ENCODE measurements around the gene TPGS2. TPM values are rescaled to one million over a fixed set of nuclear protein-coding genes. Genes with fewer than 3 reads are reported as not detected.

The TPGS2 gene
- total and polyA plus RNA-seq, 2 of the 8 experiments (the other 6 are each of a cell fraction or from before 2014, with no cell fraction given): 151 to 273 TPM

GRCh38 chr18:36843784-36844183, 15.0 kb upstream of the TPGS2 start:
- no peak for FAIRE-seq
- TF ChIP-seq RNF2 (IDR thresholded peaks at IDR 0.05; ENCODE audit: borderline replicate concordance, low read depth, low read length, missing control alignments, poor library complexity, severe bottlenecking) (no peak), USF2 (IDR thresholded peaks at IDR 0.05; ENCODE audit: low read length) (no peak), KDM5A (IDR thresholded peaks at IDR 0.05; ENCODE audit: low read length) (no peak), CBX8 (IDR thresholded peaks at IDR 0.05; ENCODE audit: borderline replicate concordance, low read depth, low read length) (no peak), BRCA1 (IDR thresholded peaks at IDR 0.05; ENCODE audit: low read depth, low read length) (no peak), RAD21 (IDR thresholded peaks at IDR 0.05 in 1 of 2, conservative IDR thresholded peaks at IDR 0.05 in 1 of 2; ENCODE audit: low read depth in 2 of 2, low read length in 2 of 2) (no peak), EGR1 (IDR thresholded peaks at IDR 0.05; ENCODE audit: borderline replicate concordance, low read depth, low read length) (no peak), TCF12 (IDR thresholded peaks at IDR 0.05; ENCODE audit: low read depth, low read length) (no peak), PHF8 (conservative IDR thresholded peaks at IDR 0.05; ENCODE audit: low read depth, low read length) (no peak), HDAC6 (IDR thresholded peaks at IDR 0.05; ENCODE audit: low read depth, low read length) (no peak), SP2 (IDR thresholded peaks at IDR 0.05; ENCODE audit: low read length) (no peak), CREB1 (IDR thresholded peaks at IDR 0.05) (no peak)

More at GRCh38 chr18:36843784-36844183, 15.0 kb upstream of the TPGS2 start:
- H4K20me1 ChIP-seq (replicated peaks in 1 of 2; ENCODE audit: control insufficient read depth in 1 of 2, insufficient read depth in 2 of 2, low read length in 2 of 2): no peaks in the 10 kb centered on the region
- peaks cover 0 to 6% (median 4%) of the 10 kb centered on the region in 4 experiments; a peak in 2 of 7 replicates for H3K4me1 ChIP-seq (replicated peaks in 1 of 4; ENCODE audit: control insufficient read depth in 3 of 4, insufficient read depth in 4 of 4, low read length in 3 of 4)
- CTCF ChIA-PET (ENCODE audit: partially characterized antibody): interaction anchor here (1.2 kb wide), 1 partner anchor 15 kb away, joined by 5 read pairs; the partner anchor contains the start of genes KIAA1328 and TPGS2
- no peak overlapping the region for H2BK20ac ChIP-seq (ENCODE audit: low read length)
- no peaks in the 10 kb centered on the region for H3K36me3 ChIP-seq (ENCODE audit: control insufficient read depth in 2 of 4, insufficient read depth in 4 of 4, low read length in 3 of 4)
- no peak overlapping the region for H3K9ac ChIP-seq (replicated peaks in 1 of 4; ENCODE audit: extremely low read depth in 1 of 4, low read depth in 3 of 4, low read length in 3 of 4)
- no peak overlapping the region for H2BK12ac ChIP-seq (ENCODE audit: low read depth, low read length)
- no peak overlapping the region for H3K18ac ChIP-seq (ENCODE audit: extremely low read depth, low read length)
- no peak overlapping the region for H3K27ac ChIP-seq (ENCODE audit: low read depth, low read length)
- H3K79me2 ChIP-seq (ENCODE audit: control insufficient read depth in 1 of 2, insufficient read depth in 2 of 2, low read length in 2 of 2): no peaks in the 10 kb centered on the region
- no peak overlapping the region for H3K23ac ChIP-seq (ENCODE audit: insufficient read length)
- H2AFZ ChIP-seq (ENCODE audit: low read length): no peak overlapping the region
- H3K9me3 ChIP-seq (ENCODE audit: insufficient read depth in 2 of 2, low read depth in 1 of 2, low read length in 1 of 2): no peaks in the 10 kb centered on the region
- no peak overlapping the region for H4K5ac ChIP-seq (ENCODE audit: insufficient read length, low read depth, low read length)
- H3K4ac ChIP-seq (replicated peaks; ENCODE audit: insufficient read length, low read depth, low read length): no peak overlapping the region
- H2AK5ac ChIP-seq (ENCODE audit: low read depth, low read length): no peak overlapping the region
- no peaks in the 10 kb centered on the region for H3K27me3 ChIP-seq (replicated peaks in 1 of 4; ENCODE audit: control insufficient read depth in 3 of 4, extremely low read depth in 1 of 4, insufficient read depth in 3 of 4, low read length in 3 of 4)
- H3K4me3 ChIP-seq (ENCODE audit: extremely low read depth in 1 of 4, insufficient read depth in 2 of 4, low read depth in 3 of 4, low read length in 4 of 4): no peak overlapping the region
- H3K79me1 ChIP-seq (ENCODE audit: low read depth, low read length): no peaks in the 10 kb centered on the region
- POLR2A ChIA-PET (ENCODE audit: partially characterized antibody): no interaction called here
- no peak overlapping the region for H2BK15ac ChIP-seq (ENCODE audit: low read length)
- H4K91ac ChIP-seq (replicated peaks; ENCODE audit: insufficient read length, low read length): no peak overlapping the region
- no peak overlapping the region for H3K14ac ChIP-seq (ENCODE audit: insufficient read length)
- H3K56ac ChIP-seq (replicated peaks; ENCODE audit: insufficient read length, low read depth, low read length): no peak overlapping the region
- no peak for DNase-seq (ENCODE audit: low read depth in 1 of 2, low spot score in 2 of 2)
- no peak overlapping the region for H2BK120ac ChIP-seq (replicated peaks; ENCODE audit: low read depth, low read length)
- no peak overlapping the region for H3K4me2 ChIP-seq (ENCODE audit: insufficient read depth in 1 of 2, low read depth in 2 of 2, low read length in 2 of 2)
- no peak overlapping the region for H2BK5ac ChIP-seq (ENCODE audit: low read depth, low read length)
- no peak overlapping the region for H4K8ac ChIP-seq (ENCODE audit: extremely low read depth, insufficient read depth, low read length)
- 86% methylated on average over 2 of the region's 2 CpGs; no CpG with 5 or more reads in 1 of the 2 experiments for WGBS, 2 experiments (ENCODE audit: extremely low coverage in 1 of 2, insufficient coverage in 1 of 2, insufficient read length in 1 of 2, insufficient replicate concordance in 2 of 2, low coverage in 1 of 2, low lambda C conversion rate in 2 of 2, missing lambda C conversion rate in 1 of 2)
- no peaks in the 10 kb centered on the region for H3K23me2 ChIP-seq (ENCODE audit: low read depth, low read length)

All from H1 (cell line).